ENCODE results near the gene MAD1L1.

The MAD1L1 gene

DNA sequence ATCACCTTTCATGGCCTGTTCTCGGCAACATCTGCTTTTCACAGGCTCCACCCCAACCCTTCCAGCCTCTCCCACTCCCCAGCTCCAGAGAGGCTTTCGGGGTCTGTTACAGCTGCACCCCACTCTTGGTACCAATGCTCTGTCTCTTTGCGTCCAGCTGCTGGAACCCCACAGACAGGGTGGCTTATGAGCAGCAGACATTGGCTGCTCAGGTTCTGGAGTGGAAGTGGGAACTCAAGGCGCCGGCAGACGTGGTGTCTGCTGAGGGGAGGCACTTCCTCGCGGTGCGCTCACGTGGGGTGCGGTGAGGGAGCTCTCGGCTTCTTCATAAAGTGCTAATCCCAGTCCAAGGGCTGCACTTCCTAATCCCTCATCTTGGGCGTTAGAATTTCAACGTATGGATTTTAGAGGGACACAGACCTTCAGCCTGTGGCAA is 377.0 kb downstream of the MAD1L1 start:
- DNase-seq (ENCODE audit: low read depth, low spot score) = no peak

DNA sequence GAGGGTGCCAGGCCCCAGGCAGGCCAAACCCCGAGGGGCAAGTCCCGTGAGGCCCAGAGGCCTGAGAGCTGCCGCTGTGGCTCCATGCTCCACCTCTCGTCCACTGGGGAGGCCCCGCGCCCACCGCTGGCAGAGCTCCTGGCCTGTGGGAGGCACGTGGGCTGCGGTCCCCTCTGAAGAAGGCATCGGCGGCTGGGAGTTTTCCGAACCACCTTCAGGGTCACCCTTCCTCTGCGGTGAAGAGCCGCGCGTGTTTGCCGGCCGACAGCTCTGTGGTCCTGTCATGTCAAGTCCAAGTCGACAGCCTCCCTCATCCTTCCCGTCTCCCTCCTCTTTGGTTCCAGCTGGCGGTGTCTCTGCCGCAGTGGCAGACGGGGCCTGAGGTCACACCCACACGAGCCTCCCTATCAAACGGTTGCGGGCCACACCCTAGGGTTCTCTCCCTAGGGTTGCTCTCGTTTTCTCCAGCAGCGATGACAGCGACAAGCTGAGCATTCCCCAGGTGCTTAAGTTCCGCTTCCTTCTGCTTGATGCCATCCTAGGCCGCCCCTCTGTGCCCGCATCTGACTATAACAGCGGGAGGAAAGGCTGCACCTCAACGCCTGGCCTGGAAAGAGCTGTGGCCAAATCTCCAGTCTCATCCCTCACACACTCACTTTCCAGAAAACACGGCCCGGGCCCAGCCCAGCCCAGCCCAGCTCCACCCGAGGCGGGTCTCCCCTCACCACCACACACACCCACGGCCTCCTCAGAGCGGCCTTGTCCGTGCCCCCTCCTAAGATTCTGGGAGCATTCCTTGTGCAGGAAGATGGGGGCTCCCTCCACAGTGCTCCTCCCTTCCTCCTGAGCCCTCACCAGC is 377.6 kb downstream of the MAD1L1 start:
- DNase-seq (ENCODE audit: low read depth, low spot score) = no peak

DNA sequence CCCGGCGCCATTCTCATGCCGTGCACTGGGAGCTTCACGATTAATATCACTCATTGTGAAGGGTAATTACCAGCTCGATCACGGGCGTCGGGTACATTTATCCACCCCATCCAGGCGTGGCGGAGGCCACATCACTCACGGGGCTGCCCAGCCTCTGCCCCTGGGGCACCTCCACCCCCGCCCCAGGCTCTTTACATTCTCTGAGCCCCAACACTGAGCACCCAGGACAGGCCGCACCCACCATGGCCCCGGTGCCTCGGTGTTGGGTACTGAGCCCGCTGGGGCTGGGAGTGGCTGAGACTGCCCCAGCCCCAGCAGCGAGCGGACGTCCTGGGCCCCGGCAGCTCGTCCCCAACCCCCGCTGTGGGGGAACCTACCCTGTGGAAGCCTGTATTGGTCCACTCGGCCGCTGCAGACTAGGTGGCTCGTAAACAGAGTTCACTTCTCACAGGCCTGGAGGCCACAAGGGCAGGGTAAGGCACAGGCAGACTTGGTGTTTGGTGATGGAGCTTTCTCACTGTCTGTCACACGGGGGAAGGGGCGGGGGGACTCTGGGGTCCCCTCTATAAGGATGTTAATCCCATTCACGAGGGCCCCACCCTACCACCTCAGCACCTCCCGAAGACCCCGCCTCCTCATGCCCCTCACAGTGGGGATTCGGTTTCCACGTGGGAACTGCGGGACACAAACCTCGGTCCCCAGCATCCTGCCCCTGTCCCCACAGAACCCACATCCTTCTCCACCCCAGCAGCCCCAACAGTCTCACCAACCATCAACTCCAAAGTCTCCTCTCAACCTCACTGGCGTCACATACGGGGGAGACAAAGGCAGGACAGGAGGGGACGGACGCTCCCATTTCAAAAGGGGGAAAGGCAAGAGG is 378.5 kb downstream of the MAD1L1 start:
- DNase-seq (ENCODE audit: low read depth, low spot score) = no peak

DNA sequence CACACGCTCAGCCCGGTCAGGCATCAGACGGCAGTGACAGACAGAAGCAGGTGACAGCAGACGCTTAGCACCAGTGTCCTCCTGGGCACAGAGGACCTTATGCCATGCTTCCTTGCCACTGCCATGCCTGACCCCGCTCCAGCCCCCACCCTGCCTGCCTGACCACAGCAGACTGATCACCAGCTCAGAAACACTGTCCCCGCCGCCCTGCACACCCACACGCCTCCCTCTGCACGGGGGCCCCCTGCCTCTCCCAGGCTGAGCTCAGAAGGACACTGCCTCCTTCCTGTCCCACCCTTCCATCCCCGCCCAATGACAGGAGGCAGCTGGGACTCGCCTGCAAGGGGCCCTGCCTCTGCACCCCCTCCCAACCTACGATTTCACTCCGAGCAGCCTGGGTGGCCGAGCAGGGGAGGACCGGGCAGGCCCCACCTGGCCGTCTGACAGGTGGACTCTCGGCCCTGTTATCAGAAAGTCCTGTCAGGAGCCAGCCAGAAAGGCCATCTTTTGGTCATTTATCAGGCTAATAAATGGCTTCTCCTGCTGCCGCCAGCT is 379.2 kb downstream of the MAD1L1 start:
- no peak for DNase-seq (ENCODE audit: low read depth, low spot score)

DNA sequence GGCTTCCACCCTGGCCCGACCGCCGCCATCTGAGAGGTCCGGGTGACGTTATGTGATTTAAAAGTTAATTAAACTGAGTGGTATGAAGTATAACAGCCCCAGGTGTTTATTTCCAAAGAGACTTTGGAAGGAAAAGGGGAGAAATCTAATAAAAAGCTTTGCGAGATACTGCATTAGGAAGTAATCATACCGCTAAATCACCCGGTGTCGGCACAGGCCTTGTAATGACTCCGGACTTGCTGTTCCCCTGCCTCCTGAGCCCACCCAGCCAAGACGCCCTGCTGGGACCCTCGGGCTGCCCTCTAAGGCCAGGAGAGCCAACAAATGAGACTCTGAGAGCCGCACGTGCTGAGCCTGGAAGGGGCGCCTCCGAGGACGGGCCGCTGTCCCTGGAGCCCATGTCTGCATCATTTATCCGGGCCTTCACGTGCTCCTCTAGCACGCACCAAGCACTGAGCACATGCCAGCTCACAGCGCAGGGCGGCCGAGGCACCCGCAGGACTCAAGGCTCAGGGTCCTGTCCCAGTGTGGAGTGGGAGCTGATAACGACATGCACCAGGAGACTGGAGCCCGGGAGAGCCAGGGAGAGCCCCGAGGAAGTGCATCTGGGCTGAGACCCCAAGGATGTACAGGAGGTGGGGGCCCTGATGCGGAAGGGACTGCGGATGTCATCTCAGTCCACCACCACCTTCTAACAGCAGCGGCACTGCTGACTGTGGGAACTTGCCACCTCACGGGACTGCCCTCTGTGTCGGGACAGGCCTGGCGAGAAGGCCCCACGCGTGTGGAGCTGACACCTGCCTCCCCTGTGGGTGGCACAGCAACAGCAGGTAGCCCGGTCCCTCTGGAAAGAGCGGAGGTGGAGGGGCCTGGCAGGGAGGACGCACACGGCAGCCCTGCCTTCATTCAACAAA is 380.0 kb downstream of the MAD1L1 start:
- DNase-seq (ENCODE audit: low read depth, low spot score) = no peak

DNA sequence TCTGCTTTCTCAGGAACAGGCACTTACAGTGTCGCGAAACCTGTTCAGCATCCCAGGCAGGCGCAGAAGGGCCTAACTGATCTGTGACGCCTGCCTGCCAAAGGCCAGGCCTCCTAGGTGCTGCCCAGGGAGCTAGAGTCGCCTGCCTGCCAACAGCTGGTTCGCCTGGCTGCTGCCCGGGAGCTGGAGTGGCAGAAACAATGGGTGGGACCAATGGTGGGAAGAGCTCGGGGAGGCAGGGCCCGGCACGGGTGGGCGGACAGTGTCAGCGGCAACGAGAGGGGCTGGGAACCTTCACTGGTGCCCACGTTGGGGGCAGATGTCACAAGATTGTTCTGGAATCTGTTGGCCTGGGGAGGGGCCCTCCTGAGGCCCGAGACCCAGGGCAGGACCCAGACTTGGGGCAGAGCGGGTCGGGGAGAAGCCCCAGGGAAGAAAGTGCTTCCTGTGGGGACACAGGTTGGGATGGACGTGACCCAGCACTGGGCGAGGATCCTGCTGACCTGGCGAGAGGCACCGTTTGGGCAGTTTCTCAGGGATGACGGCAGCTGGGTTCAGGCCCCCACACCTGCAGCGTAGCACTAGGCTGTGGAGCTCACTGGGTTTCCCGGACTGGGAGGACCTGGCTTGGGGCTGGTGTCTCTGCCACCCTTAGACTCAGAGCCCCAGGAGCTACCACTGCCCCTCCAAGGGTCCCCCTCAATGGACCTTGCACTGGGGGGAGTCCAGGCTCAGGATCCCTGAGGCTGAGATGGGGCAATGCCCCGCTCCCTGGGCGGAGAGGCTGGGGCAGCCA is 380.8 kb downstream of the MAD1L1 start:
- no peak for DNase-seq (ENCODE audit: low read depth, low spot score)

DNA sequence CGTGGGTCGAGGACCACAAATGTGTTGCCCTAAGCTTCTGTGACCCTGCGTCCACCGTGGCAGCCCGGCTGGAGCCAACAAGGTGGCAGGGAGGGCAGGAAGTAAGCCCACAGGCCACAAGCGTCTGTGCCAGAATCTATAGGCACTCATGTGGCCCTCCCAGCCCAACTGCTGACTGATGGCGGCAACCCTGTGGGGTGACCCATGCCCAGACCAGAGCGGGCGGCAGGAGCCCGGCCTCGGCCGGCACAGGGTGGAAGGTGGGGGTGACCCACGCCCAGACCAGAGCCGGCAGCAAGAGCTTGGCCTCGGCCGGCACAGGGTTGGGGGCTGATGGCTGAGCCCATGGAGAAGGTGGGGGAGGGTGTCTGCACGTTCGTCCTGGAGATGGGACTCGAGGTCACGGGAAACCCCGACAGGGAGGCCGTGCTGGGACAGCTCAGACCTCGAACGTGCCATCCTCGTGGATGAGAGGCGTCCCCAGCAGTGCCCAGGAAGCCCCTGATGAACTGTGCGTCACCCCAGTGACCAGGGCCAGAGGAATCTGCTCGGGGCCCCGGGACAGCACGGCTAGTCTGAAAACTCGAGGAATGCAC is 381.7 kb downstream of the MAD1L1 start:
- no peak for DNase-seq (ENCODE audit: low read depth, low spot score)

DNA sequence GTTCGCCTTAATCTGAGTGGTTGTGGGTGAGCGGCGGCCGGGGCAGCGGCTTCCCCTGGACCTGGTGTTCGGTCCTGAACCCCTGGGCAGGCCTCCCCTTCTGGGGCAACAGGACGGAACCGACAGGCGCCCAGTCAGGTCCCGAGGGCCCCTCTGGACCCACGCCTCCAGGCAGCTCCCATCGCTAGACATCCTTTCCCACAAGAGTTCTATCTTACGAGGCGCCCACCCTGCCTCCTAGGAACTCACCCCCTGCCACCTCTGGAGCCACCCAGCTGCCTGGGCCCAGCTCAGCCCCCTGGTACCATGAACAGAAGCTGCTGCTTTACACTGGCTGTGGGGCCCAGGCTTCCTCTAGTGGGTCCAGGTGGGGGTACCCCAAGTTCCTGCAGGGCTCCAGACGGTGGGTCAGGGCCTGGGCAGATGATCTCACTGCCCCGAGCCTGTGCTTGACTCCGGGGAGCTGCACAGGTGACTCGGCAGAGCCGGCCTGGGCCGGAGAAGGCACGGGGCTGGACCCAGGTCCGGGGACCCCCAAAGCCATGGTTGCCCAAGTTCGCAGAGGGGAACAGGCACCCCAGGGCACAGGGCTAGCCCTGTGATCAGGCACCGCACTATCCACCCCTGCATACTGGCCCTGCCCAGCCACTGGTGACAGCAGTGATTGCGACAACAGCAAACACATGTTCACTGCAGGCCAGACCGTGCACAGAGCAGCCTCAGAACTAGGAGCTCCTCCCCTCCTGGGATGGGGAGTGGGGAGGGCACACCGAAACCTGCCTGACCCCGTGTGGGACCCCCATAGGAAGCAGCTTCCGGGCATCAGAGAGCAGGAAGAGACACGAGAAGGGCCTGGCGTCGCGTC is 382.4 kb downstream of the MAD1L1 start:
- DNase-seq (ENCODE audit: low read depth, low spot score) = no peak

DNA sequence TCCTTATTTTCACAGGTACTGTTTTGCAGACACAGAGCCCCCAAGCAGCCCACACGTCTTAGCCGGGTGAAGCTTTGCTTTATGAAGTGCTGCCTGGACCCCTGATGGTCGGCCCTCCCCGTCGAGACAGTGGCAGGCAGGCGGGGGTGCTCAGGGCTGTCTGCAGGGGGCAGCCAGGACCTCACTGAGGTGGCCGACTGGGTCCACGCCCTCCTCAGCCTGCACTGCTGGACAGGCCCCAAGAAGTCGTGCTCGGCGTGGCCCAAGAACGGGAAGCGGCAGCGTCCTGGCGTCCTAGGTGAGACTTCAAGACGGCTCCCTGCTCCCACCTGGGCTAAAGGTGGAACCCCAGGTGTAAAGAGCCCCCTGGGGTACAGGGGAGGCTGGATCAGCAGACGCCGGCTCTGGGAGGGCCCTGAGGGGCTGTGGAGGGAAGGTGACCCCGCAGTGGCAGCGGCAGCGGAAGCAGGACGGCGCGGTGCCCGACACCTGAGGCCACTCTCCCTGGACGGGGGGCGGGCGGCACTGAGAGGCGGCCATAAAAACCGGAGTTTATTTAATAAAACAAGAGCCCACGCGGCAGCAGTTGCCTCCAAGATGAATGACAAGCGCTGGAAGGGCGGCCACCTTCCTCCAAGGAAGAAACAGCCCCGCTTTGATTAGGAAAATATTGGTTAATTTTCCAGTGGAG is 383.2 kb downstream of the MAD1L1 start:
- no peak for DNase-seq (ENCODE audit: low read depth, low spot score)

DNA sequence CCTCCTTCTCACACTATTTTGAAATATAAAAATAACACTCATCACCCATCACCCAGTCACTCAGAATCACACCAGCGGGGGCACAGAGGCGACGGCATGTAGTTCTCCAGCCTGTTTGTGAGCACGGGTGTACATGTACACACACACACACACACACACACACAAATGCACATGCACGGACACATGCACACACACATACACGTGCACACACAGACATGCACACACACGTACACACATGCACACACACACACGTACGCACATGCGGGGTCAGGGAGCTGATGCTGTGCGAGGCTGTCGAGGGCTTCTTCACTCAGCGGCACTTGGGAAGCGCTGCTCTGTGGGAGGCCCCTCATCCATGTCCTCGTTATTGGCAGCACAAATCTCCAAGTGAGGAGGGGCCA is 383.8 kb downstream of the MAD1L1 start:
- no peak for DNase-seq (ENCODE audit: low read depth, low spot score)

DNA sequence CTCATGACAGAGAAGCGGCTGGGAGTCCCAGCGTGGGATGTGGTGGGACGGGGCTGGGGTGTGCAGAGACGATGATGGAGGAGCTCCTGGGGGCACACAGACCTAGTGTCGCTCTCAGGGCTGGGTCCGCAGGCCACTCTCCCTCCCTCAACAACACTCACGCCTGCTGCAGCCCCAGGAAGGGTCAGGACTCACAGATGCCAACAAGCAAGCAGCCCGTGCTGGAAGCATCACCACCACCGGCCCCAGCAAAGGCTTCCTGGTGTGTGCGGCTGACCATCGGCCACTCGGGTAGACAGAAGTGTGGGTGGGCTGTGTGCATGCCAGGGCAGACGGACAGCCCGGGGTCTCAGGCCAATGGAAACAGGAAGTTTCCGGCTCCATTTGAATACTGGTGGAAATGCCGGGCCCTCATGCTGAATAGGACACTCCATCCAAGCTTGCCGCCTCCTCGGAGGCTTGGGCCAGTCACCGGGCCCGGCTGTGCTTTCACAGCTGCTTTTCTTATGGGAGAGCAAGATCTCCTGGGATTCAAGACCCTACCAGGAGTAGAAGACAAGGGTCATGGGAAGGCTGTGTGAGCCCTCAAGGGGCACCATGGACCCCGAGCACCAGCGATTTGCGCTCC is 384.6 kb downstream of the MAD1L1 start:
- DNase-seq (ENCODE audit: low read depth, low spot score) = no peak

DNA sequence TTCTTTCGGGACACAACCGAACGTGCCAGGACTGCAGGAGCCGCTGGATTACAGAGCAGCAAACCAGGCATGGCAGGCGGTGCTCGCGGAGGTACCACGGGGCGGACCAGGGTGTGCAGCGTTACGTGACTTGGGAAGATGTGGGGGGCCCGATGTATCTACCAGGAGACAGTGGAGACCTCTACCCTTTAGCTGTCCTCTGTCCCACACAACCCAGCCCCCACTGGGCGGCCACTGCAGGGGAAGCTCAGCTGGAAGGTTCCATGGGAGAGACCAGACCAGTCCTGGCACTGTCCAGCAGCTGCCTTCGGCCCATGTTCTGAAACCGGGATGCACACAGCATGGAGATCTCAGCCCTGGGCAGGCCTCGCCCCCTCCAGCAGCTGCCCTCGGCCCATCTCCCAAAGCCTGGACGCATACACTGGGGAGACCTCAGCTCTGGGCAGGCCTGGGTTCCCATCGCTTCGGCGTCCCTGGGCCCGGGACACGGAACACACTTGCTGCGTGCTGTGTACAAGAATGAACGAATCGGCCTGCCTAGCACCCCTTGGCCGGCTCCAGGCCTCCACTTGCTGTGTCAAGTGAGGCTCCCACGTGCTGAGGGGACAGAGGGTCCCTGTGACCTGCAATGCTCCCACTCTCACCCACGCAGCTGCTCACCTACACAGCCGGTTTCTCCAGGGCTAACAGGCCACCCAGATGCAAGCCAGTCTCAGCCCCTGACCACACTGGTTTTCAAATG is 385.3 kb downstream of the MAD1L1 start:
- no peak for DNase-seq (ENCODE audit: low read depth, low spot score)

DNA sequence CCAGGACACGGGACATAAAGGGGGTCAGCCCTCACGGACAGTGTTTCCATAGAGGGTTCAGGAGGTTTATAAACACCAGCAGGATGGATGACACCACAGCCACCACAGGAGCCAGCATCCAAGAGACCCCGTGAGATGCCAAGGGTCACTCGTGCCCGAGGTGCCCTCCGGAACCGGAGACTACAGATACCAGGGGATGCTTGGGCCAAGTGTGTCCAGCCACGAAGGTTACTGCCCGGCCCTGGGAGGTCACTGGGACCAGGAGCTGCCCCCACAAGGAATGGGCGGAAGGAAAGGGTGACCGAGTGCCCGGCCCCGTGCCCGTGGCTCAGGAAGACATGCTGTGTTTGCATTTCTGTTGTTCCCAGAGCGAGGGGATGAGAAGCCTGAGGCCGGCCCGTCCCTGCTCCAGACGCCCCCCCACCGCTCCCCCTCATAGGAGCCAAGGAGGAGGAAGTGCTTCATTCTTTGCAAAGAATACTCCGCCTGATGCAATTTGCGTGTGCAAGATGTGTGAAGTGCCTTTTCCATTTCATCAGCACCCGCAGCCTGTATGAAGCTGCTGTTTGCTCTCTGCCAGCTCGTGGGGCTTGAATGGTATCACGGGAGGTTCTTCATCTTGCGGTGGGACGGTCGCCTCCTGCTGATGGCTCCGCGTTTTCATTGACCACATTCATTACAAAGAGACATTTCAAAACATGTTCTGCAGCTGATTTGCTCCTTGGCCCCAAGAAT is 386.2 kb downstream of the MAD1L1 start:
- no peak for DNase-seq (ENCODE audit: low read depth, low spot score)

DNA sequence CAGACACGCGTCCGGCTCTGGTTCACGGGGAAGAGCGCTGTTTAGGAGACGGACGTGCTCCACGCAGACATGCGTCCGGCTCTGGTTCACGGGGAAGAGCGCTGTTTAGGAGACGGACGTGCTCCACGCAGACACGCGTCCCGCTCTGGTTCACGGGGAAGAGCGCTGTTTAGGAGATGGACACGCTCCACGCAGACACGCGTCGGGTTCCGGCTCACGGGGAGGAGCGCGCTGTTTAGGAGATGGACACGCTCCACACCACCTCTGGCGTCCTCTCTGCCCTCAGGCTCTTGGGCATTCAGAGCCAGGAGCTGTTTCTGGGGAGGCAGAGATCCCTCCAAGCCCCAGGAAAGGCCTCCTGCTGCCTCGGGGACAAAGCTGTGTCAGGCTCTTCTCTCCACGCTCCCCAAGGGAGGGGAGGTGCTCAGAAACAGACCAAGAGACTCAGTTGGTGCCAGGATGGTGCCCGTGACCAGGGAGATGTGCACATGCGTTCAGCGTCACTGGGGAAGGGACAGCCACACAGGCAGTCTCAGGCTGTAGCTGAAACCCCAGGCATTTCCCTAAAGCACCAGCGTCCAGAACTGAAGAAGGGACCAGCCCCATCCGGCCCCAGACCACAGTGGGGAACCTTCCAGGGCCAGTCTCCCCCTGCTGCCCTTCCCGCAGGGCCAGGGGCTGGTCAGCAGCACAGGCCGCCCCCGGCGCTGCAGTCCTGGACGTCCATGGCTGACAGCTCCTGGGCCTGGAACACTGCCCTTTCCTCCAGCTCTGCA is 387.0 kb downstream of the MAD1L1 start:
- DNase-seq (ENCODE audit: low read depth, low spot score) = no peak

DNA sequence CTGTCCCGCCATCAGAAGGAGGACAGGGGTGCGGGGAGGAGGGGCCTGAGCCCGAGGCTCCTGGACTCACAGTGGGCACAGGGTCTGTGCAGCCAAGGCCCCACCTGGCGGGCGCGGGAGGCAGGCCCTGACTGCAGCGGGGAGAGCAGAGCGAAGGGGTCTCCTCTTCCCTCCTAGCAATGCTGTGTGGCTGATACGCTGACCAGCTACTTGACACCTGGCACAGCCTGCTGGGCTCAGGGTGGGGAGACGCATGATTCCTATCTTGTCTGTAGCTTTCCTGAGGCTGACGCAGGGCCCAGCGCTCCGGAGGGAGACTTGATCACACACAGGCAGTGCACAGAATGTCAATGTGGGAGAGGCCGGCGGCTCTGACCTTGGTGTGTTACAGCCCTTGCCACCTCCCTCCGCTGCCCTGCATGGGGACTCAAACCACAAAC is 387.8 kb downstream of the MAD1L1 start:
- DNase-seq (ENCODE audit: low read depth, low spot score) = no peak
